GM12878 (cell line): ENCODE measurements around the gene CYS1. TPM values are rescaled to one million over a fixed set of nuclear protein-coding genes. Genes with fewer than 3 reads are reported as not detected.
A peak's percentile ranks its signal among the peaks of the same experiment; 100 is the strongest.

ENCODE experiments used
- ATAC-seq: fragments of 200-7000 bp; cut with Tn5 transposase; 3 replicates; pipeline ENCODE4 v1.9.1; 2020; ENCODE audit warnings: mild to moderate bottlenecking, moderate library complexity
- BruUV-seq: library from RNA; stranded (reverse); fragments of 400-500 nt; replicated peaks from 2 replicates; lab custom pipeline; 2021; lab: Mats Ljungman, UMichigan
- CTCF ChIA-PET: fragments of 300-600 bp; sonication (Branson Sonifier 250); formaldehyde crosslinking; extraction: SDS; loops from one replicate; lab custom pipeline; 2021; ENCODE audit warnings: inconsistent platforms; lab: Yijun Ruan, JAX
- POLR2A ChIA-PET: fragments of 350-600 bp; formaldehyde crosslinking; extraction: SDS; loops from one replicate; lab custom pipeline; 2021; ENCODE audit warnings: inconsistent platforms; lab: Charles Lee
- RAD21 ChIA-PET: fragments of 300-600 bp; sonication (Branson Sonifier 250); formaldehyde crosslinking; loops from one replicate; lab custom pipeline; 2023; ENCODE audit warnings: antibody characterized with exemption; ENCODE audit not compliant: unreplicated experiment; lab: Charles Lee
- SMC1A ChIA-PET: fragments of 300-600 bp; sonication (Branson Sonifier 250); formaldehyde crosslinking; loops from one replicate; lab custom pipeline; 2023; ENCODE audit not compliant: unreplicated experiment, uncharacterized antibody; lab: Charles Lee
- DNase-seq: peaks from one replicate; pipeline ENCODE4 v3.0.0-alpha.2; 2011; ENCODE audit warnings: low read depth, low spot score
- FAIRE-seq: peaks from 3 replicates; lab custom pipeline; 2011; peaks lifted over from hg19 to GRCh38; lab: Jason Lieb, UNC
- H2AFZ ChIP-seq: 2 replicates; pipeline ENCODE4 v1.6.0; 2011; ENCODE audit warnings: low read depth, low read length, control low read depth; ENCODE audit not compliant: control insufficient read depth
- H3K27ac ChIP-seq: 2 replicates; pipeline ENCODE4 v1.5.1; 2011; ENCODE audit warnings: control low read depth; ENCODE audit not compliant: control insufficient read depth, insufficient read depth
- H3K27me3 ChIP-seq, 2 experiments: replicated peaks in 1 of 2; 2 replicates each; pipeline versions ENCODE4 v1.6.0 to v1.6.1; 2011; ENCODE audit warnings: low read length in 1 of 2; ENCODE audit not compliant: control insufficient read depth in 2 of 2, insufficient read depth in 2 of 2
- H3K36me3 ChIP-seq, 2 experiments: 2 replicates each; pipeline ENCODE4 v1.5.1; 2011; ENCODE audit warnings: low read length in 1 of 2; ENCODE audit not compliant: control insufficient read depth in 2 of 2, insufficient read depth in 2 of 2
- H3K4me1 ChIP-seq: 2 replicates; pipeline ENCODE4 v1.6.1; 2011; ENCODE audit warnings: mild to moderate bottlenecking, low read length, moderate library complexity, mixed read lengths; ENCODE audit not compliant: control insufficient read depth, insufficient read depth
- H3K4me2 ChIP-seq: 2 replicates; pipeline ENCODE4 v1.6.0; 2011; ENCODE audit warnings: control low read depth; ENCODE audit not compliant: control insufficient read depth, insufficient read depth
- H3K4me3 ChIP-seq: fragments of 200-600 bp; sonication (generic); 2 replicates; pipeline ENCODE4 v1.5.1; 2016
- H3K79me2 ChIP-seq: 2 replicates; pipeline ENCODE4 v1.6.0; 2011; ENCODE audit warnings: low read length; ENCODE audit not compliant: control insufficient read depth, insufficient read depth
- H3K9ac ChIP-seq: 2 replicates; pipeline ENCODE4 v1.8.0; 2011; ENCODE audit warnings: low read length, control low read depth, mixed read lengths; ENCODE audit not compliant: control insufficient read depth, insufficient read depth
- H3K9me3 ChIP-seq: replicated peaks from 3 replicates; pipeline ENCODE4 v1.5.1; 2011; ENCODE audit warnings: mild to moderate bottlenecking, low read length; ENCODE audit not compliant: control insufficient read depth, insufficient read depth
- H4K20me1 ChIP-seq: 2 replicates; pipeline ENCODE4 v1.6.0; 2011; ENCODE audit not compliant: control insufficient read depth, insufficient read depth
- BACH1 ChIP-seq: fragments of 450-650 bp; IDR thresholded peaks from 2 replicates; pipeline ENCODE4 v1.6.1; 2017; ENCODE audit warnings: mild to moderate bottlenecking, borderline replicate concordance
- BCLAF1 ChIP-seq: fragments of 450-650 bp; IDR thresholded peaks from 2 replicates; pipeline ENCODE4 v1.6.1; 2017; ENCODE audit warnings: antibody characterized with exemption, mild to moderate bottlenecking, moderate library complexity
- E2F4 ChIP-seq: IDR thresholded peaks from 2 replicates; pipeline ENCODE4 v1.6.1; 2012; ENCODE audit warnings: low read depth, low read length, improper control_type of control experiment
- KDM1A ChIP-seq: fragments of 200-600 bp; sonication (generic); IDR thresholded peaks from 2 replicates; pipeline ENCODE4 v1.6.1; 2016; ENCODE audit warnings: borderline replicate concordance
- MLLT1 ChIP-seq: fragments of 450-650 bp; IDR thresholded peaks from 2 replicates; pipeline ENCODE4 v1.6.1; 2016; ENCODE audit warnings: mild to moderate bottlenecking
- NR2F1 ChIP-seq: fragments of 450-650 bp; conservative IDR thresholded peaks from 2 replicates; pipeline ENCODE4 v1.6.1; 2017; ENCODE audit warnings: mild to moderate bottlenecking
- POLR2AphosphoS5 ChIP-seq: IDR thresholded peaks from 2 replicates; pipeline ENCODE4 v1.6.1; 2011; ENCODE audit warnings: mild to moderate bottlenecking, low read length, inconsistent platforms
- RFX5 ChIP-seq: IDR thresholded peaks from 2 replicates; pipeline ENCODE4 v1.6.1; 2011; ENCODE audit warnings: low read depth, low read length, improper control_type of control experiment
- TCF12 ChIP-seq: IDR thresholded peaks from 2 replicates; pipeline ENCODE4 v1.6.1; 2011; ENCODE audit warnings: low read depth, mild to moderate bottlenecking, low read length
- ZSCAN29 ChIP-seq: fragments of 450-650 bp; IDR thresholded peaks from 2 replicates; pipeline ENCODE4 v1.6.1; 2017; ENCODE audit warnings: mild to moderate bottlenecking, moderate library complexity
- WGBS: methylation state at CpG from one replicate; pipeline ENCODE4 v1.1.6; 2016; ENCODE audit warnings: low lambda C conversion rate; ENCODE audit not compliant: insufficient replicate concordance, insufficient coverage; ENCODE audit errors: missing lambda C conversion rate; 5-methylcytosine and 5-hydroxymethylcytosine counted together
- in situ Hi-C: fragments of 300-500 bp; cut with MboI; formaldehyde crosslinking; loops from 9 replicates; pipeline ENCODE4 v1.14.3; 2018; ENCODE audit warnings: mixed read lengths
- intact Hi-C: fragments of 100-400 bp; cut with micrococcal nuclease; formaldehyde crosslinking; loops from one replicate; pipeline ENCODE4 v1.14.2; 2022; ENCODE audit not compliant: unreplicated experiment
- polyA plus RNA-seq, 11 experiments: library from polyadenylated mRNA; depleted of rRNA in 4 of 11; unstranded in 6 of 11; stranded (reverse) in 5 of 11; fragments of >200 nt; fragmentation: Nextera tagmentation in 4 of 11; fragmentation: Illumina TruSeq in 1 of 11; extraction: Ambion mirVana in 4 of 11; extraction: Trizol in 1 of 11; gene quantifications; 1 replicate in 1 of 11; 2 replicates in 10 of 11; pipeline versions ENCODE4 v1.2.1 to v1.2.3, GENCODE V29; 2011 to 2016; ENCODE audit warnings: inconsistent platforms in 2 of 11, missing spikeins in 2 of 11, low read depth in 1 of 11
- total RNA-seq, 4 experiments: library from RNA; depleted of rRNA in 3 of 4; stranded (reverse); fragments of >200 nt in 3 of 4; fragmentation: Illumina TruSeq in 1 of 4; extraction: Trizol in 1 of 4; gene quantifications; 2 replicates each; pipeline versions ENCODE4 v1.2.1 to v1.2.3, GENCODE V29; 2013 to 2021

Gene CYS1
- total and polyA plus RNA-seq, 10 of the 15 experiments (the other 5 are each of a cell fraction or from before 2014, with no cell fraction given) = 0.35 to 6.4 (median 2.5) TPM

- H2AFZ ChIP-seq = no peak overlapping the region
- ChIA-PET SMC1A (interaction anchor here (1.0 to 13.9 kb wide), 8 partner anchors 10 to 367 kb away, joined by 3 to 236 read pairs (median 6); no protein-coding TSS in a partner anchor), POLR2A (interaction anchor here (0.5 to 5.8 kb wide), 3 partner anchors 13 to 38 kb away, joined by 3 to 73 read pairs (median 17); no protein-coding TSS in a partner anchor), RAD21 (interaction anchor here (0.9 to 13.2 kb wide), 7 partner anchors 7 to 357 kb away, joined by 3 to 216 read pairs (median 39); partner anchors contain the start of gene RRM2), CTCF (interaction anchor here (1.0 to 22.8 kb wide), 7 partner anchors 10 to 357 kb away, joined by 3 to 983 read pairs (median 8); no protein-coding TSS in a partner anchor)
- H3K79me2 ChIP-seq = no peaks in the 10 kb centered on the region; the same call in 1 of the 2 replicates
- no peak overlapping the region for H3K27ac ChIP-seq
- no peaks in the 10 kb centered on the region for H3K27me3 ChIP-seq
- H3K4me3 ChIP-seq = peak overlapping the region; percentile 11; the same call in 1 of the 2 replicates
- H4K20me1 ChIP-seq = no peaks in the 10 kb centered on the region
- no peak for FAIRE-seq
- H3K36me3 ChIP-seq = no peaks in the 10 kb centered on the region
- no TSS peak for BruUV-seq
- no peak for TF ChIP-seq ZSCAN29
- peaks cover 36% of the 10 kb centered on the region for H3K4me1 ChIP-seq
- no peak overlapping the region for H3K9ac ChIP-seq
- WGBS = 49% methylated on average over 7 of the region's 7 CpGs
- H3K4me2 ChIP-seq = peak overlapping the region; percentile 66; the same call in 1 of the 2 replicates
- no peak for DNase-seq
- ATAC-seq = no peak
- intact Hi-C loops = no loop called here
- H3K9me3 ChIP-seq = no peaks in the 10 kb centered on the region
- in situ Hi-C loops = loop anchor here (5.0 kb wide), 1 partner anchor 359 kb away; no protein-coding TSS in a partner anchor
These were observed 2.2 kb downstream of the CYS1 start for GRCh38 chr2:10078001-10078400.

- RAD21 ChIA-PET = interaction anchor here (0.9 to 13.2 kb wide), 11 partner anchors 8 to 606 kb away, joined by 3 to 216 read pairs (median 3); partner anchors contain the start of genes HPCAL1 and RRM2
- ATAC-seq = no peak
- intact Hi-C loops = no loop called here
- BruUV-seq = no TSS peak
- Histone ChIP-seq H3K4me2 (peak overlapping the region; percentile 41; the same call in 1 of the 2 replicates), H3K79me2 (no peaks in the 10 kb centered on the region; the same call in 1 of the 2 replicates), H3K36me3 (no peaks in the 10 kb centered on the region), H3K4me3 (no peak overlapping the region), H3K4me1 (peaks cover 31% of the 10 kb centered on the region), H4K20me1 (no peaks in the 10 kb centered on the region), H3K27me3 (no peaks in the 10 kb centered on the region), H3K27ac (no peak overlapping the region), H3K9me3 (no peaks in the 10 kb centered on the region), H2AFZ (no peak overlapping the region), H3K9ac (no peak overlapping the region)
- DNase-seq = no peak
- POLR2A ChIA-PET = interaction anchor here (1.4 to 1.5 kb wide), 2 partner anchors 14 to 43 kb away, joined by 3 to 4 read pairs; no protein-coding TSS in a partner anchor
- SMC1A ChIA-PET = interaction anchor here (0.5 to 13.9 kb wide), 7 partner anchors 12 to 358 kb away, joined by 3 to 236 read pairs (median 4); no protein-coding TSS in a partner anchor
- WGBS = 63% methylated on average over 5 of the region's 5 CpGs
- FAIRE-seq = no peak
- CTCF ChIA-PET = interaction anchor here (0.6 to 22.8 kb wide), 7 partner anchors 20 to 358 kb away, joined by 3 to 983 read pairs (median 5); no protein-coding TSS in a partner anchor
- in situ Hi-C loops = loop anchor here (5.0 kb wide), 1 partner anchor 360 kb away; no protein-coding TSS in a partner anchor
- no peak for TF ChIP-seq POLR2AphosphoS5
- no peak for TF ChIP-seq BACH1
- TF ChIP-seq BCLAF1 = no peak
- TF ChIP-seq KDM1A = no peak
- TF ChIP-seq NR2F1 = no peak
- TF ChIP-seq RFX5 = no peak
- no peak for TF ChIP-seq E2F4
- no peak for TF ChIP-seq TCF12
- TF ChIP-seq MLLT1 = no peak
These were observed 3.2 kb downstream of the CYS1 start for GRCh38 chr2:10076988-10077527.
